ENCODE measurements around the gene RUFY3. TPM values are rescaled to one million over a fixed set of nuclear protein-coding genes. Genes with fewer than 3 reads are reported as not detected.

Gene RUFY3
- total and polyA plus RNA-seq, 4 donors: 9.2 to 35.2 (median 15.0) TPM

DNA sequence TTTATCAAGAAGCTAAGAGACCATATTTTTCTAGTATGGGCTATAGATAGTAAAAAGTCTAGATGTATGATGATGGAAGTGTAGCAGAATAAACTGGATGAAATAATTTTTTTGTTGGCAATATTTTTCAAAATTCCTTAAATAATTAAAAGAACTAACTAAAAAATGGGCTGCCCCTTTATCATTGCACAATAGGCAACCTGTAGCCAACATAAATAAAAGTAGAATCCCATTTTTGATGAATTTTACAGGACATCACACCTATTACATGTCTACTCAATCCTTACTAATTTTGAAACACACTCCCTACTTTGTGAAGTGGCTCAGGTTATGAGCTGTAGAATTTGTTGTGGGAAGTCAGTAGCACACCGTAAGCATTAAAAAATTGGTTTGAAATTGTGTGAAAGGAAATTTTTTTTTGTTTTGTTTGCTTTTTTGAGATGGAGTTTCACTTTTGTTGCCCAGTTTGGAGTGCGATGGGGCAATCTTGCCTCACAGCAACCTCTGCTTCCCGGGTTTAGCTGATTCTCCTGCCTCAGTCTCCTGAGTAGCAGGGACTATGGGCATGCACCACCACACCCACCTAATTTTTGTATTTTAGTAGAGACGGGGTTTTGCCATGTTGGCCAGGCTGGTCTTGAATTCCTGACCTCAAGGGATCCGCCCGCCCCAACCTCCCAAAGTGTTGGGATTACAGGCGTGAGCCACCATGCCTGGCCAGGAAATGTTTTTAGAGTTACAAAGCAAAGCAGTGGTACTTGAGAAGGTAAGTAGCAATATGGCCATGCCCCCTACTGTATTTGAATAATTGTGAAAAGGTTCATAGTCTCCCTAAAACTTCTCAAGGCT lies 8.9 kb upstream of the RUFY3 start:
- peak overlapping the region in 1 of 3 donors; percentile 16 for H3K4me3 ChIP-seq (ENCODE audit: low read depth in 1 of 3, low read length in 3 of 3)
- 56% methylated on average over 7 of the region's 7 CpGs for WGBS
- no peak for DNase-seq (ENCODE audit: low spot score)

DNA sequence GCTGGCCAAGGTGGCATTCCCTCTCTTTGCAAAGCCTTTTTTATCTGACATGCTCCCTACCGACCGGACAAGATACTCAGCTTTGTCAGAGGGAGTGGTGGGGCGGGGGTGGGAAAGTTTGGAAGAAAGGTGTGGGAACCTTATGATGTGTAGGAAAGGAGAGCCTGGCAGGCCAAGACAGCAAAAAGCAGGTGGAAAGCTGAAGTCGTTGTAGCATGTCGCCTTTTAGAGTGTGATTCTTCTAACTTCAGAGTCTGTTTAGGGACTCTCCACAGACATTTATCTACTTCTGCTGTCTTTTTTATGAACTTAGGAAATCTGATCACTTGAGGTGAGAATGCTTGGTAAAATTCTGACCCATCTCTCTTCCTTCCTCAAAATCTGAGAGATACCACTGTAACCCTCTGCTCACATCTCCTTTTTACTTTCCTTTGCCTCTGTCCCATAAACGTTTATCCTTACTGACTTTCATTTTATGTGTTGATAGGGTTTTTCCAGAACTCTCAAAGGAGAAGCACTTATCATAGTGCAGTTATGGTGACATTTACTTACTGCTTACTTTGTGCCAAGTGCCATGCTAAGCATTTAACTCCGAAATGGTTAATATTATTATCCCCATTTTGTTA lies 8.2 kb upstream of the RUFY3 start:
- Histone ChIP-seq H3K4me1 (ENCODE audit: control insufficient read depth in 4 of 4, insufficient read depth in 4 of 4, low read length in 3 of 4) (peaks cover 4 to 42% (median 27%) of the 10 kb centered on the region in 4 donors), H3K27me3 (ENCODE audit: control insufficient read depth in 4 of 4, insufficient read depth in 4 of 4, low read length in 3 of 4) (no peaks in the 10 kb centered on the region), H3K9ac (ENCODE audit: low read depth in 1 of 2, low read length in 2 of 2) (no peak overlapping the region), H3K27ac (ENCODE audit: low read depth in 1 of 2, low read length in 2 of 2) (peak overlapping the region; percentile 77 to 89), H3K9me3 (ENCODE audit: control insufficient read depth in 4 of 4, low read length in 3 of 4) (no peaks in the 10 kb centered on the region), H3K36me3 (ENCODE audit: control insufficient read depth in 4 of 4, insufficient read depth in 3 of 4, low read depth in 1 of 4, low read length in 3 of 4) (no peaks in the 10 kb centered on the region), H3K4me3 (ENCODE audit: low read depth in 1 of 3, low read length in 3 of 3) (no peak overlapping the region)
- WGBS: 53% methylated on average over 7 of the region's 7 CpGs
- TF ChIP-seq SP1 (IDR thresholded peaks at IDR 0.05) (no peak), EGR1 (IDR thresholded peaks at IDR 0.05; ENCODE audit: low read depth in 2 of 2) (no peak), JUND (IDR thresholded peaks at IDR 0.05) (no peak), FOXA1 (IDR thresholded peaks at IDR 0.05) (no peak), YY1 (IDR thresholded peaks at IDR 0.05) (no peak), GABPA (IDR thresholded peaks at IDR 0.05 in 1 of 2, conservative IDR thresholded peaks at IDR 0.05 in 1 of 2) (no peak), RXRA (IDR thresholded peaks at IDR 0.05) (no peak), FOXA2 (IDR thresholded peaks at IDR 0.05) (no peak), TAF1 (conservative IDR thresholded peaks at IDR 0.05) (no peak), NR2F2 (IDR thresholded peaks at IDR 0.05) (no peak)
- TF ChIP-seq, protein P1, sequence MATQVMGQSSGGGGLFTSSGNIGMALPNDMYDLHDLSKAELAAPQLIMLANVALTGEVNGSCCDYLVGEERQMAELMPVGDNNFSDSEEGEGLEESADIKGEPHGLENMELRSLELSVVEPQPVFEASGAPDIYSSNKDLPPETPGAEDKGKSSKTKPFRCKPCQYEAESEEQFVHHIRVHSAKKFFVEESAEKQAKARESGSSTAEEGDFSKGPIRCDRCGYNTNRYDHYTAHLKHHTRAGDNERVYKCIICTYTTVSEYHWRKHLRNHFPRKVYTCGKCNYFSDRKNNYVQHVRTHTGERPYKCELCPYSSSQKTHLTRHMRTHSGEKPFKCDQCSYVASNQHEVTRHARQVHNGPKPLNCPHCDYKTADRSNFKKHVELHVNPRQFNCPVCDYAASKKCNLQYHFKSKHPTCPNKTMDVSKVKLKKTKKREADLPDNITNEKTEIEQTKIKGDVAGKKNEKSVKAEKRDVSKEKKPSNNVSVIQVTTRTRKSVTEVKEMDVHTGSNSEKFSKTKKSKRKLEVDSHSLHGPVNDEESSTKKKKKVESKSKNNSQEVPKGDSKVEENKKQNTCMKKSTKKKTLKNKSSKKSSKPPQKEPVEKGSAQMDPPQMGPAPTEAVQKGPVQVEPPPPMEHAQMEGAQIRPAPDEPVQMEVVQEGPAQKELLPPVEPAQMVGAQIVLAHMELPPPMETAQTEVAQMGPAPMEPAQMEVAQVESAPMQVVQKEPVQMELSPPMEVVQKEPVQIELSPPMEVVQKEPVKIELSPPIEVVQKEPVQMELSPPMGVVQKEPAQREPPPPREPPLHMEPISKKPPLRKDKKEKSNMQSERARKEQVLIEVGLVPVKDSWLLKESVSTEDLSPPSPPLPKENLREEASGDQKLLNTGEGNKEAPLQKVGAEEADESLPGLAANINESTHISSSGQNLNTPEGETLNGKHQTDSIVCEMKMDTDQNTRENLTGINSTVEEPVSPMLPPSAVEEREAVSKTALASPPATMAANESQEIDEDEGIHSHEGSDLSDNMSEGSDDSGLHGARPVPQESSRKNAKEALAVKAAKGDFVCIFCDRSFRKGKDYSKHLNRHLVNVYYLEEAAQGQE (IDR thresholded peaks at IDR 0.05): no peak
- TF ChIP-seq, protein P2, sequence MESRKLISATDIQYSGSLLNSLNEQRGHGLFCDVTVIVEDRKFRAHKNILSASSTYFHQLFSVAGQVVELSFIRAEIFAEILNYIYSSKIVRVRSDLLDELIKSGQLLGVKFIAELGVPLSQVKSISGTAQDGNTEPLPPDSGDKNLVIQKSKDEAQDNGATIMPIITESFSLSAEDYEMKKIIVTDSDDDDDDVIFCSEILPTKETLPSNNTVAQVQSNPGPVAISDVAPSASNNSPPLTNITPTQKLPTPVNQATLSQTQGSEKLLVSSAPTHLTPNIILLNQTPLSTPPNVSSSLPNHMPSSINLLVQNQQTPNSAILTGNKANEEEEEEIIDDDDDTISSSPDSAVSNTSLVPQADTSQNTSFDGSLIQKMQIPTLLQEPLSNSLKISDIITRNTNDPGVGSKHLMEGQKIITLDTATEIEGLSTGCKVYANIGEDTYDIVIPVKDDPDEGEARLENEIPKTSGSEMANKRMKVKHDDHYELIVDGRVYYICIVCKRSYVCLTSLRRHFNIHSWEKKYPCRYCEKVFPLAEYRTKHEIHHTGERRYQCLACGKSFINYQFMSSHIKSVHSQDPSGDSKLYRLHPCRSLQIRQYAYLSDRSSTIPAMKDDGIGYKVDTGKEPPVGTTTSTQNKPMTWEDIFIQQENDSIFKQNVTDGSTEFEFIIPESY (IDR thresholded peaks at IDR 0.05): no peak
- TF ChIP-seq, protein P3, sequence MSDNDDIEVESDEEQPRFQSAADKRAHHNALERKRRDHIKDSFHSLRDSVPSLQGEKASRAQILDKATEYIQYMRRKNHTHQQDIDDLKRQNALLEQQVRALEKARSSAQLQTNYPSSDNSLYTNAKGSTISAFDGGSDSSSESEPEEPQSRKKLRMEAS (IDR thresholded peaks at IDR 0.05): no peak
- TF ChIP-seq, protein P4, sequence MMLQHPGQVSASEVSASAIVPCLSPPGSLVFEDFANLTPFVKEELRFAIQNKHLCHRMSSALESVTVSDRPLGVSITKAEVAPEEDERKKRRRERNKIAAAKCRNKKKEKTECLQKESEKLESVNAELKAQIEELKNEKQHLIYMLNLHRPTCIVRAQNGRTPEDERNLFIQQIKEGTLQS (IDR thresholded peaks at IDR 0.05): no peak
- no peak for DNase-seq (ENCODE audit: low spot score)

More for the DNA sequence above, 8.9 kb upstream of the RUFY3 start:
- H3K27ac ChIP-seq (ENCODE audit: low read depth in 1 of 2, low read length in 2 of 2): peak overlapping the region; percentile 77 to 89
- no peaks in the 10 kb centered on the region for H3K9me3 ChIP-seq (ENCODE audit: control insufficient read depth in 4 of 4, low read length in 3 of 4)
- H3K36me3 ChIP-seq (ENCODE audit: control insufficient read depth in 4 of 4, insufficient read depth in 3 of 4, low read depth in 1 of 4, low read length in 3 of 4): no peaks in the 10 kb centered on the region
- H3K27me3 ChIP-seq (ENCODE audit: control insufficient read depth in 4 of 4, insufficient read depth in 4 of 4, low read length in 3 of 4): no peaks in the 10 kb centered on the region
- peak overlapping the region in 1 of 2 donors; percentile 64 for H3K9ac ChIP-seq (ENCODE audit: low read depth in 1 of 2, low read length in 2 of 2)
- TF ChIP-seq HNF4A (conservative IDR thresholded peaks at IDR 0.05) (peak; percentile 19 to 40), EGR1 (IDR thresholded peaks at IDR 0.05; ENCODE audit: low read depth in 2 of 2) (no peak), YY1 (IDR thresholded peaks at IDR 0.05) (peak; percentile 39)
- H3K4me1 ChIP-seq (ENCODE audit: control insufficient read depth in 4 of 4, insufficient read depth in 4 of 4, low read length in 3 of 4): peaks cover 6 to 42% (median 27%) of the 10 kb centered on the region in 4 donors
